ENCODE results near the gene TSPOAP1.

The TSPOAP1 gene

DNA sequence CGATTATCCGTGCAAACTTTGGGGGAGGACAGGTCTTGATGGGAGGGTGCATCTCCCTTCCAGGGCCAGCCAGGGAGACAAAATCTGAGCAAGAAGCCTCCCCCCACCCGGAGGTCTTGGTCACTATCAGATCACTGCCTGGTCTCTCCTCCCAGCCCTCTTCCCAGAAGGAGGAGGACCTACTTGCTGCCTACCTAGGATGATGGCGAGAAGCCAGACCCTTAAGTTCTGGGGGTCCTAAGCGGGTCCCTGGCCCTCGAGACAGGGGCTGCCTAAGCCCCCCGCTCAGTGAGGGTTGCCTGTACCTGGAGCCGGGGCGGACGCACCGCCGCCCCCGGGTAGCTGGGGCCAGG, 4.6 kb downstream of the TSPOAP1 start:
- H3K18ac ChIP-seq (ENCODE audit: low read depth in 1 of 2, low read length in 2 of 2) = peak overlapping the region in 1 of 2 experiments; percentile 60
- H4K8ac ChIP-seq (ENCODE audit: low read length) = peak overlapping the region; percentile 96
- no peaks in the 10 kb centered on the region for H3K9me3 ChIP-seq (ENCODE audit: control insufficient read depth, low read length)
- no peak overlapping the region for H2BK5ac ChIP-seq (ENCODE audit: low read depth, low read length, poor library complexity, severe bottlenecking)
- H3K27me3 ChIP-seq (ENCODE audit: control insufficient read depth in 1 of 2, insufficient read depth in 1 of 2, low read length in 2 of 2) = peaks cover 58 to 65% of the 10 kb centered on the region in 2 experiments
- peak overlapping the region; percentile 55 for H3K9ac ChIP-seq (ENCODE audit: low read length)
- H3K79me1 ChIP-seq (replicated peaks; ENCODE audit: low read length, poor library complexity, severe bottlenecking) = no peaks in the 10 kb centered on the region
- no peak overlapping the region for H3K4ac ChIP-seq (ENCODE audit: low read depth in 1 of 2, low read length in 2 of 2)
- H3K27ac ChIP-seq (ENCODE audit: low read length, poor library complexity, severe bottlenecking) = no peak overlapping the region
- peaks cover 0 to 4% of the 10 kb centered on the region in 2 experiments for H3K36me3 ChIP-seq (ENCODE audit: control insufficient read depth in 1 of 2, insufficient read depth in 2 of 2, low read depth in 1 of 2, low read length in 2 of 2)
- 36% methylated on average over 13 of the region's 13 CpGs for WGBS
- peak overlapping the region; percentile 43 for H2AFZ ChIP-seq (ENCODE audit: low read depth, low read length)
- H4K91ac ChIP-seq (ENCODE audit: low read length) = peak overlapping the region; percentile 62
- peaks cover 15% of the 10 kb centered on the region for H3K4me1 ChIP-seq (ENCODE audit: control insufficient read depth, insufficient read depth, low read depth, low read length)
- no peak overlapping the region for H3K23ac ChIP-seq (ENCODE audit: low read length in 2 of 2)
- H2BK15ac ChIP-seq (ENCODE audit: low read depth, poor library complexity, severe bottlenecking) = no peak overlapping the region
- no peak overlapping the region for H3K14ac ChIP-seq (ENCODE audit: low read length in 2 of 2)
- peak overlapping the region in 1 of 2 experiments; percentile 24 for H2BK12ac ChIP-seq (ENCODE audit: low read length in 2 of 2)
- no peak for DNase-seq
- H3K4me2 ChIP-seq (ENCODE audit: low read length, poor library complexity, severe bottlenecking) = peak overlapping the region; percentile 88
- H3K4me3 ChIP-seq (ENCODE audit: insufficient read depth in 1 of 2, low read depth in 1 of 2, low read length in 2 of 2) = peak overlapping the region; percentile 29 to 63
- no peak overlapping the region for H2BK120ac ChIP-seq (ENCODE audit: low read depth, low read length)
- no peak overlapping the region for H2AK5ac ChIP-seq (ENCODE audit: low read length, severe bottlenecking)

DNA sequence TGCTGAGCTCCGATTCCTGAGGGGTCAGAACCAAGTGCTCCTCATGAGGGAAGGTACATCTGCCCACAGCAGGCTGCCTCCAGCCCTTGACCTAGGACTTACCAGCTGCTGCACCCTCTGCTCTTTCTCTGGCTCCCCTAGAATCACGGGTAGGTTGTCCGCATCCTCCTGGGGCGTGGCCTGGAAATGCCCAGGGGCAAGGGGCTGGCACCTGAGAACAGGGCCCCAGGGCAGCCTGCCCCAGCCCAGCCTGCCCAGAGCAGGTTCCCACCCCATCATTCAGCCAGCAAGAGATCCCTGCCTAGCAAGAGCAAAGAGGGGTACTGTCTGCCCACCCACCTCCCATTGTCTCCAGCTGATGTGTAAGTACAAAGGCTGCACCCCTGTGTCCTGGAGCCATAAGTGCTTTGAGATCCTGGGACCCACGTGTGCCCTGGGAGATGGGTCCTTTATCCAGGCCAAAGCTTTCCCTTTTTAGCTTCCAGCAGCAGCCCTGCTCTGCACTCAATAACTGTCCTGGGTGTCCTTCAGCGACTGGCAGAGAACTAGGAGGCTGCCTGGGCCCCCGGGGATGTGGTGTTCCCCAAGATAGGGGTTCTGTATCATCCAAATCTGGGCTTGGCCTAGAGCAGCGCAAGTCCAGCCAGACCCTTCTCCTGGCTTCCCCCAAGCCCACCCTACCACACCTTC, 5.1 kb downstream of the TSPOAP1 start:
- Histone ChIP-seq H3K23ac (ENCODE audit: low read length in 2 of 2) (no peak overlapping the region), H3K9me3 (ENCODE audit: control insufficient read depth, low read length) (no peaks in the 10 kb centered on the region), H4K91ac (ENCODE audit: low read length) (no peak overlapping the region), H3K36me3 (ENCODE audit: control insufficient read depth in 1 of 2, insufficient read depth in 2 of 2, low read depth in 1 of 2, low read length in 2 of 2) (peaks cover 0 to 4% of the 10 kb centered on the region in 2 experiments), H3K9ac (ENCODE audit: low read length) (peak overlapping the region; percentile 55), H3K27ac (ENCODE audit: low read length, poor library complexity, severe bottlenecking) (no peak overlapping the region), H2BK15ac (ENCODE audit: low read depth, poor library complexity, severe bottlenecking) (no peak overlapping the region), H4K8ac (ENCODE audit: low read length) (no peak overlapping the region), H2BK12ac (ENCODE audit: low read length in 2 of 2) (no peak overlapping the region), H3K18ac (ENCODE audit: low read depth in 1 of 2, low read length in 2 of 2) (no peak overlapping the region), H3K79me1 (replicated peaks; ENCODE audit: low read length, poor library complexity, severe bottlenecking) (no peaks in the 10 kb centered on the region), H3K4ac (ENCODE audit: low read depth in 1 of 2, low read length in 2 of 2) (no peak overlapping the region), H3K14ac (ENCODE audit: low read length in 2 of 2) (no peak overlapping the region), H2AFZ (ENCODE audit: low read depth, low read length) (no peak overlapping the region), H3K4me3 (ENCODE audit: insufficient read depth in 1 of 2, low read depth in 1 of 2, low read length in 2 of 2) (no peak overlapping the region), H3K27me3 (ENCODE audit: control insufficient read depth in 1 of 2, insufficient read depth in 1 of 2, low read length in 2 of 2) (peaks cover 53 to 60% of the 10 kb centered on the region in 2 experiments), H3K4me1 (ENCODE audit: control insufficient read depth, insufficient read depth, low read depth, low read length) (peaks cover 15% of the 10 kb centered on the region), H2BK5ac (ENCODE audit: low read depth, low read length, poor library complexity, severe bottlenecking) (no peak overlapping the region), H2BK120ac (ENCODE audit: low read depth, low read length) (no peak overlapping the region), H2AK5ac (ENCODE audit: low read length, severe bottlenecking) (no peak overlapping the region), H3K4me2 (ENCODE audit: low read length, poor library complexity, severe bottlenecking) (no peak overlapping the region)
- 86% methylated on average over 7 of the region's 8 CpGs for WGBS
- DNase-seq = no peak

DNA sequence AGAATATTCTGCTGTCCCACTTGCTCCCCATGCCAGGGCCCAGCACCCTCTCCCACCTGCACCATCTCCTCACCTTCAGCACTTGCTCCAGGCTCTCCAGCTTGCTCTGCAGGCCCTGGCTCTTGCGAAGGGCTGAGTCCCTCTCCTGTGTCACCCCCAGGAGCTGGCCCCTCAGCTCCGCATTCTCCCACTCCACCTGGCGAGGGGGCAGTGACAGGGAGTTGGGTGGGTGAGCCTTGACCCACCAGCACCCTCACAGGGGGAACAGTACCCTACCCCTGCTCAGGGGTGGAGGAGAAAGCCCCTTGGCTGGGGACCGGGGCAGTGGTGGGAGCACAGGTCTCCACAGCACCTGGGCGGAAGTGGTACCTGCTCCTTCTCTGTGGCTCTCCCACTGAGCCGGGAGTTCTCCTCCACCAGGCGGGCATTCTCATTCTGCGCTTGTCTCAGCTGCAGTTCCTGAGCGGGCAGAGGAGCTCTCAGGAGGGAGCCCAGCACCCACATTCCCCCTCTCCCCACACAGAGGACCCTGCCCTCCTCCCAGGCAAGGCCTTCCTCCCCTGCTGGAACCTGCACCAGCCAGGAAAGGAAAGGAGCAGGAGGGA, 5.9 kb downstream of the TSPOAP1 start:
- Histone ChIP-seq H3K23ac (ENCODE audit: low read length in 2 of 2) (peak overlapping the region in 1 of 2 experiments; percentile 30), H3K4ac (ENCODE audit: low read depth in 1 of 2, low read length in 2 of 2) (no peak overlapping the region), H3K27ac (ENCODE audit: low read length, poor library complexity, severe bottlenecking) (no peak overlapping the region), H2BK5ac (ENCODE audit: low read depth, low read length, poor library complexity, severe bottlenecking) (no peak overlapping the region), H4K8ac (ENCODE audit: low read length) (no peak overlapping the region), H3K4me2 (ENCODE audit: low read length, poor library complexity, severe bottlenecking) (no peak overlapping the region), H3K14ac (ENCODE audit: low read length in 2 of 2) (peak overlapping the region in 1 of 2 experiments; percentile 46), H3K9me3 (ENCODE audit: control insufficient read depth, low read length) (no peaks in the 10 kb centered on the region), H2BK120ac (ENCODE audit: low read depth, low read length) (no peak overlapping the region), H2BK12ac (ENCODE audit: low read length in 2 of 2) (no peak overlapping the region), H4K91ac (ENCODE audit: low read length) (peak overlapping the region; percentile 32), H2AK5ac (ENCODE audit: low read length, severe bottlenecking) (no peak overlapping the region), H3K79me1 (replicated peaks; ENCODE audit: low read length, poor library complexity, severe bottlenecking) (no peaks in the 10 kb centered on the region), H3K4me1 (ENCODE audit: control insufficient read depth, insufficient read depth, low read depth, low read length) (peaks cover 15% of the 10 kb centered on the region), H3K36me3 (ENCODE audit: control insufficient read depth in 1 of 2, insufficient read depth in 2 of 2, low read depth in 1 of 2, low read length in 2 of 2) (peaks cover 0 to 4% of the 10 kb centered on the region in 2 experiments), H2BK15ac (ENCODE audit: low read depth, poor library complexity, severe bottlenecking) (no peak overlapping the region), H3K27me3 (ENCODE audit: control insufficient read depth in 1 of 2, insufficient read depth in 1 of 2, low read length in 2 of 2) (peaks cover 50 to 52% of the 10 kb centered on the region in 2 experiments), H2AFZ (ENCODE audit: low read depth, low read length) (no peak overlapping the region), H3K4me3 (ENCODE audit: insufficient read depth in 1 of 2, low read depth in 1 of 2, low read length in 2 of 2) (no peak overlapping the region), H3K18ac (ENCODE audit: low read depth in 1 of 2, low read length in 2 of 2) (no peak overlapping the region), H3K9ac (ENCODE audit: low read length) (no peak overlapping the region)
- DNase-seq = no peak
- WGBS = 94% methylated on average over 7 of the region's 9 CpGs

DNA sequence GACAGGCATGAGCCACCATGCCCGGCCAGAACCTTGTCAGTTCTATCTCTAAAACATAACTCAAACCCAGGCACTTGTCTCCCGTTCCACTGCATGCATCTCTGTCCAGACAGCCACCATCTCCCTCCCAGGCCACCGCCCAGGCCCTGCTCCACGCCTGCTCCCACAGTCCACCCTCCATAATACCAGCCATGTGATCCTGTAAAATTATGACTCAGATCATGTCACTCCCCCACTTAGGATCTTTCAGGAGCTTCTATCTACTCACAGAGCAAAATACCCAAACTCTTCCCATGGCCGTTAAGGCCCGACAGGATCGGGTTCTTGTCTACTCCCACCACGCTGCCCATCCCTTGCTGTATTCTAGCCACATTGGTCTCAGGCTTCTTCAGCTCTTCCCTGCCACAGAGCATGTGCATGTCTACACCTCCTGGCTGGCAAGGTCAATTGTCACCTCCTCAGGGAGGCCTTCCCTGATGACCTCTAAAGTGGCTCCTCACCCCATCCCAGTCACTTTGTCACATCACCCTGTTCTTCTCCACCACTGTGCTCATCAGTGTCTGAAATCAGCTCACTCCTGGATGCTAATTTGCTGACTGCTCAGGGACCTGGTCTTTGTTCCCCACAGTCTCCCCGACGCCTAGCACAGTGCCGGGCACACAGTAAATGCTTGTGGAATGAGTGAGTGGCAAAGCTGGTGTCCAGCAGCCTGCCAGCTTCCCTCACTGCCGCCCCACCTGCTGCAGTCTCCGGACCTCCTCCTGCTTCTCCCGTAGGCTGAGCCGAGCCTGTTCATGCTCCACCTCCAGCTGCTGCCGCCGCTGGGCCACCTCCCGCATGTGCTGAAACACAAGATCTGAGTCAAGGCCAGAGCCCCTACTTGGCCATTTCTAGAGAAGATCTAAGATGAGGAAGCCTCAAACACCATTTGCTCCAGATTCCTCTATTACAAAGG, 6.7 kb downstream of the TSPOAP1 start:
- no peak overlapping the region for H4K8ac ChIP-seq (ENCODE audit: low read length)
- WGBS = 91% methylated on average over 18 of the region's 18 CpGs
- no peak overlapping the region for H3K14ac ChIP-seq (ENCODE audit: low read length in 2 of 2)
- H3K9ac ChIP-seq (ENCODE audit: low read length) = no peak overlapping the region
- H2BK5ac ChIP-seq (ENCODE audit: low read depth, low read length, poor library complexity, severe bottlenecking) = no peak overlapping the region
- peaks cover 44 to 46% of the 10 kb centered on the region in 2 experiments for H3K27me3 ChIP-seq (ENCODE audit: control insufficient read depth in 1 of 2, insufficient read depth in 1 of 2, low read length in 2 of 2)
- H2AFZ ChIP-seq (ENCODE audit: low read depth, low read length) = no peak overlapping the region
- H3K9me3 ChIP-seq (ENCODE audit: control insufficient read depth, low read length) = no peaks in the 10 kb centered on the region
- no peaks in the 10 kb centered on the region for H3K79me1 ChIP-seq (replicated peaks; ENCODE audit: low read length, poor library complexity, severe bottlenecking)
- H3K4me1 ChIP-seq (ENCODE audit: control insufficient read depth, insufficient read depth, low read depth, low read length) = peaks cover 15% of the 10 kb centered on the region
- no peak overlapping the region for H3K23ac ChIP-seq (ENCODE audit: low read length in 2 of 2)
- H3K4ac ChIP-seq (ENCODE audit: low read depth in 1 of 2, low read length in 2 of 2) = no peak overlapping the region
- no peak overlapping the region for H2BK120ac ChIP-seq (ENCODE audit: low read depth, low read length)
- H3K18ac ChIP-seq (ENCODE audit: low read depth in 1 of 2, low read length in 2 of 2) = no peak overlapping the region
- no peak overlapping the region for H3K4me2 ChIP-seq (ENCODE audit: low read length, poor library complexity, severe bottlenecking)
- H3K36me3 ChIP-seq (ENCODE audit: control insufficient read depth in 1 of 2, insufficient read depth in 2 of 2, low read depth in 1 of 2, low read length in 2 of 2) = peaks cover 0 to 4% of the 10 kb centered on the region in 2 experiments
- no peak overlapping the region for H4K91ac ChIP-seq (ENCODE audit: low read length)
- no peak overlapping the region for H2BK15ac ChIP-seq (ENCODE audit: low read depth, poor library complexity, severe bottlenecking)
- no peak overlapping the region for H3K27ac ChIP-seq (ENCODE audit: low read length, poor library complexity, severe bottlenecking)
- no peak for DNase-seq
- no peak overlapping the region for H3K4me3 ChIP-seq (ENCODE audit: insufficient read depth in 1 of 2, low read depth in 1 of 2, low read length in 2 of 2)
- no peak overlapping the region for H2BK12ac ChIP-seq (ENCODE audit: low read length in 2 of 2)
- H2AK5ac ChIP-seq (ENCODE audit: low read length, severe bottlenecking) = no peak overlapping the region
